ENCODE results near the gene GRIA2.
"Not testable (repeated sequence)": the region's sequence is repeated elsewhere in the genome, so short reads cannot be mapped to it uniquely, and the experiment has no call there.

The GRIA2 gene

DNA sequence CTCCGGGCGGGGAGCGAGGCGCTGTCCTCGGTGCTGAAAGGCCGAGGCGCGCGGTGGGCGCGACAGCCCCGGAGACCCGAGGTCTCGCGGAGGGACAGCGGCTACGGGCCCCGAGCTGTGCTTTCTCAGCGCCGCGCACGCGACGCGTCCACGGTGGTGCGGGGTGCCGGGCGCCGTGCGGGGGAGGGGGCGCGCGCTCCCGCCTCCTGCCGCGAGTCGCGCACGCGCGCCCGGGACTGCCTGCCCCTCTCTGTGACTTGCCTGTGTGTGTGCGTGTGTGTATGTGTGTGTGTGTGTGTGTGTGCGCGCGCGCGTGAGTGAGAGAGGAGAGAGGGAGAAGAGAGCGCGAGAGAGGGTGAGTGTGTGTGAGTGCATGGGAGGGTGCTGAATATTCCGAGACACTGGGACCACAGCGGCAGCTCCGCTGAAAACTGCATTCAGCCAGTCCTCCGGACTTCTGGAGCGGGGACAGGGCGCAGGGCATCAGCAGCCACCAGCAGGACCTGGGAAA, at the start of gene GRIA2:
Gene GRIA2, plus strand, starts transcription at position 358 of the 511 bp plus-strand sequence. CDS start 315 bp downstream, outside the sequence.
- TF ChIP-seq, protein P1, sequence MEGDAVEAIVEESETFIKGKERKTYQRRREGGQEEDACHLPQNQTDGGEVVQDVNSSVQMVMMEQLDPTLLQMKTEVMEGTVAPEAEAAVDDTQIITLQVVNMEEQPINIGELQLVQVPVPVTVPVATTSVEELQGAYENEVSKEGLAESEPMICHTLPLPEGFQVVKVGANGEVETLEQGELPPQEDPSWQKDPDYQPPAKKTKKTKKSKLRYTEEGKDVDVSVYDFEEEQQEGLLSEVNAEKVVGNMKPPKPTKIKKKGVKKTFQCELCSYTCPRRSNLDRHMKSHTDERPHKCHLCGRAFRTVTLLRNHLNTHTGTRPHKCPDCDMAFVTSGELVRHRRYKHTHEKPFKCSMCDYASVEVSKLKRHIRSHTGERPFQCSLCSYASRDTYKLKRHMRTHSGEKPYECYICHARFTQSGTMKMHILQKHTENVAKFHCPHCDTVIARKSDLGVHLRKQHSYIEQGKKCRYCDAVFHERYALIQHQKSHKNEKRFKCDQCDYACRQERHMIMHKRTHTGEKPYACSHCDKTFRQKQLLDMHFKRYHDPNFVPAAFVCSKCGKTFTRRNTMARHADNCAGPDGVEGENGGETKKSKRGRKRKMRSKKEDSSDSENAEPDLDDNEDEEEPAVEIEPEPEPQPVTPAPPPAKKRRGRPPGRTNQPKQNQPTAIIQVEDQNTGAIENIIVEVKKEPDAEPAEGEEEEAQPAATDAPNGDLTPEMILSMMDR (IDR thresholded peaks at IDR 0.05; ENCODE audit: low read depth, low read length) = no peak
- DNase-seq (ENCODE audit: extremely low read depth, low read depth) = no peak

DNA sequence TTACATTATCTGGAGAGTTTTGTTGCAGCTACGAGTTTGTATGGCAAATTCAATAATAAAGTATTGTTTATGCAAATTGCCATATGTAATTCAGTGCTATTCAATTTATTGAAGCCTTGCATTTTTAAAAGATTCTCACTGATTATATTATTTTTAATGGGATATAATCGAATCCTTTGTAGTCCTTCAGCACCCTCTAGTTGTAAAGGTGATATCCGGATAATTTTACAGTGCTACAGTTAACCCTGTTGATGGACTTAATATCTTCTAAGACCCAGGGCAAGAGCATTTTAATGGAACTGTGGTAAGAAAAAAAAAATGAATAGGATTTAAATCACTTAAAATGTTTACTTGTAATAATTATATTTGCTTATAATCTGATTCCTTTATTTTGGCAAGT, 48.5 kb upstream of the GRIA2 start:
- DNase-seq (ENCODE audit: extremely low read depth, low read depth) = no peak
- TF ChIP-seq, protein P1 (IDR thresholded peaks at IDR 0.05; ENCODE audit: low read depth, low read length) = peak; percentile 30

DNA sequence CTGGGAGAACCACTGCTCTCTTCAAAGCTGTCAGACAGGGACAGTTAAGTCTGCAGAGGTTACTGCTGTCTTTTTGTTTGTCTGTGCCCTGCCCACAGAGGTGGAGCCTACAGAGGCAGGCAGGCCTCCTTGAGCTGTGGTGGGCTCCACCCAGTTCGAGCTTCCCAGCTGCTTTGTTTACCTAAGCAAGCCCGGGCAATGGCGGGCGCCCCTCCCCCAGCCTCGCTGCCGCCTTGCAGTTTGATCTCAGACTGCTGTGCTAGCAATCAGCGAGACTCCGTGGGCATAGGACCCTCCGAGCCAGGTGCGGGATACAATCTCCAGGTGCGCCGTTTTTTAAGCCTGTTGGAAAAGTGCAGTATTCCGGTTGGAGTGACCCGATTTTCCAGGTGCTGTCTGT, 40.3 kb upstream of the GRIA2 start:
- not testable (repeated sequence) for DNase-seq (ENCODE audit: extremely low read depth, low read depth)

DNA sequence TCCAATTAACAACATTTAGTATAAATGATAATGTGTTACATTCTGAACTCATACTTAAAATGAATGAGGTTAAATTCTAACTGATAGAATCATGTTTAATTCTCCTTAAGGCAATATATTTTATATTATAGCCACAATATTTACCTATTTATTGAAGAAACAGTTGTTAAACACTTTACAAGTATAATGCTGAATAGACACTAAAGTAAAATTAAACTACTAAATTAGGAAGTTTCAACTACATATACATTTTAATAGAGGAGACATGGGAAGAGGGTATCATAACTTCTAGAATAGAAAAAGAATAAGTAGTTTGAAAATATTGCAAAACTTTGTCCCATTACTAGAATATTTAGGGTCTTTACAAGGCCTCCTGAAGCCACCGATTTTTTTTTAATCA, 36.2 kb upstream of the GRIA2 start:
- TF ChIP-seq, protein P1 (IDR thresholded peaks at IDR 0.05; ENCODE audit: low read depth, low read length) = no peak
- DNase-seq (ENCODE audit: extremely low read depth, low read depth) = no peak

DNA sequence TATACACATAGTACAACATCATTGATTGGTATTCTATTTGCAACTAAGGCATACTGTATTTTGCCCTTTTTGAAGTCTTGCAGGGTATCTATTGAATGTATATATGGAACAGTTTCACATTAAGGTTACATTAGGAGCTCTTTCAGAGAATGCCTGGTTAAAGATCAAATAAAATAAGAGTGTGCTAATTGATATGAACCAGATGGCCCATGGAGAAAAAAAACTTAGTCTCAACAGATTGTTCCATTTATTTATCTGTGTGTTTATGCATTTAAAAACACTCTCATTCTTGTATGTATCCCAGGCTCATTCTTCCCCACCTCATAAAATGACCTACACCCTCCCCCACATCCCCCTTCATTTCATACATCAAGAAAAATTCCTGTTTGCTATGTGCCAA, 35.2 kb upstream of the GRIA2 start:
- TF ChIP-seq, protein P1 (IDR thresholded peaks at IDR 0.05; ENCODE audit: low read depth, low read length) = no peak

DNA sequence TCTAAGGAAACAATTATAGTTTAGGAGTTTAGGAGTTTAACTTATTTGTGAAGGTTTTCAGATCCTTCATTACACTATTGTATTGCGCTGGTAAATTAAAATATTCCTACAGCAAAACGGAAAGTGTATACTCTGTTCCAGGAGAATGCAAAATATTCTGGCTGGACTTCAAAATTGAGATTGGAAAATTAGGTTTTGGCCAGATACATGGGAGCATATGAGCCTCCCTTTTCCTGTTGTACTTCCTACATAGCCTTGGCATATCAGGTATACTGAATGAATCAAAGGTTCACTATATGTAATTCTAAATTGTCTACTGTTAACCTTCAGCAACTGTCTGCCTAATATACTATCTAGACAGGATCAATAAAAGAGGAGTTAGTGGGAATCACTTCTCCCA, 25.2 kb upstream of the GRIA2 start:
- TF ChIP-seq, protein P1 (IDR thresholded peaks at IDR 0.05; ENCODE audit: low read depth, low read length) = no peak
- no peak for DNase-seq (ENCODE audit: extremely low read depth, low read depth)

More for the DNA sequence above, 35.2 kb upstream of the GRIA2 start:
- DNase-seq (ENCODE audit: extremely low read depth, low read depth) = no peak

DNA sequence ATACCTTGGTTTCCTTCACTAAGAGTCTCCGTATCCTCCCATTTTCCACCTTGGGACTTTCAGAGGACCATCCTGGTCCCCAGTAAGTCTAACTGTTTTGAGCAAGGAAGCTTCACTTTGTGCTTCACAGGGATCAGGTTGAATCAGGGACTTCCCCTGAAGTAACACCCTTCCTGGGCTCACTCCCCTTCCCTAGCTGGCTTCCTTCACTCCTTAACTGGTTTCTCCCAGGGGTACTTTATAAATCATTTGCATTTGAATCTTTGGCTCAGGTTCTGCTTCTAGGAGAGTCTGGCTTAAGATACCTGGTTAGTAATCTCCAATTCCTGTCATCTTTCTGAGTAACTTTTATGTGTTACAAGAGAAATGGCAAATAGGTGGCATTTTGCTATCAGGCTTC, 24.5 kb upstream of the GRIA2 start:
- no peak for DNase-seq (ENCODE audit: extremely low read depth, low read depth)
- TF ChIP-seq, protein P1 (IDR thresholded peaks at IDR 0.05; ENCODE audit: low read depth, low read length) = no peak

DNA sequence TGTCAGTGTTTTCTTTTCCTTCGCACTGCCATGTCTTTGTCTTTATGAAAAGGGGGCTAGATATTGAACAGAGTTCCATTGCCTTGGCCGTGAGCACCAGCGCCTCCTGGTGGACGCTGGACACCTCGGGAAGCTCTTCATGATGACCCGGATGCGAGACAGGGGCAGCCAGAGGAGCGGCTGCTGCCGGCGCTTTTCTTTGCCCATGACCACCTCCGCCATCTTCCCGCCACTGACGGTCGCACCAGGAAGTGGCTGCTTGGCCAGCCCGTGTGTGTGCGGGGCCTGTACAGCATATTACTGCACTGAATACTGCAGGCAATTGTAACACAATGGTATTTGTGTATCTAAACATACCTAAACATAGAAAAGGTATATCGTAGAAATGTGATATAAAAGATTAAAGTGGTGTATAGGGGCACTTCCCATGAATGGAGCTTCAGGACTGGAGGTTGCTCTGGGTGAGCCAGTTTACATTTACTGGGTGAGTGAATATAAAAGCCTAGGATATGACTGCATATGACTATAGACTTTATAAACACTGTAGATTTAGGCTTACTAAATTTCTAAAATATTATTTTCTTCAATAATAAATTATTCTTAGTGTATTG, 15.8 kb upstream of the GRIA2 start:
- TF ChIP-seq, protein P1 (IDR thresholded peaks at IDR 0.05; ENCODE audit: low read depth, low read length) = peak; percentile 48

More for the DNA sequence above, 15.8 kb upstream of the GRIA2 start:
- DNase-seq (ENCODE audit: extremely low read depth, low read depth) = no peak

All from AG09319 (cell line).